Upper lobe of right lung (tissue), 1 donor: Measurements from ENCODE around the gene CAMK2G. TPM values are rescaled to one million over a fixed set of nuclear protein-coding genes. Genes with fewer than 3 reads are reported as not detected.
"Not testable (repeated sequence)": the region's sequence is repeated elsewhere in the genome, so short reads cannot be mapped to it uniquely, and the experiment has no call there.

Source experiments
- ATAC-seq: fragments of 200-7000 bp; cut with Tn5 transposase; one replicate; pipeline ENCODE4 v1.9.1; 2020; ENCODE audit warnings: mild to moderate bottlenecking, moderate library complexity
- DNase-seq: peaks from one replicate; pipeline ENCODE4 v3.0.0-alpha.2; 2020
- H3K27ac ChIP-seq: fragments of 200-600 bp; one replicate; pipeline ENCODE4 v1.8.0; 2022
- H3K27me3 ChIP-seq: fragments of 200-600 bp; one replicate; pipeline ENCODE4 v1.8.0; 2022; ENCODE audit warnings: mild to moderate bottlenecking
- H3K36me3 ChIP-seq: fragments of 200-600 bp; one replicate; pipeline ENCODE4 v1.8.0; 2022
- H3K4me1 ChIP-seq: fragments of 200-600 bp; one replicate; pipeline ENCODE4 v1.8.0; 2022
- H3K4me3 ChIP-seq: fragments of 200-600 bp; one replicate; pipeline ENCODE4 v1.8.0; 2022; ENCODE audit warnings: mild to moderate bottlenecking
- H3K9me3 ChIP-seq: fragments of 200-600 bp; one replicate; pipeline ENCODE4 v1.8.0; 2022
- CTCF ChIP-seq: fragments of 200-600 bp; IDR thresholded peaks from one replicate; pipeline ENCODE4 v1.8.0; 2022; ENCODE audit warnings: antibody characterized with exemption
- intact Hi-C: fragments of 100-400 bp; cut with DNase I; formaldehyde crosslinking; loops from one replicate; pipeline ENCODE4 v1.11.0; 2022
- total RNA-seq: library from RNA; stranded (reverse); fragmentation: NEBNext Ultra II Directional; extraction: Animal tissue kit (Norgen Biotek cat#: 25700); gene quantifications from one replicate; pipeline ENCODE4 v1.2.1, GENCODE V29; 2021
- donor health status: DM: no; HTN: yes; CAD: no; lungs with severe emphysema.

CAMK2G gene
- total RNA-seq, 1 donor from 2014 or later: 36.2 TPM

GRCh38 chr10:73793456-73793855 is 80.9 kb downstream of the CAMK2G start:
- TF ChIP-seq CTCF: no peak
- ATAC-seq (no peak), DNase-seq (peak; percentile 27)
- intact Hi-C loops: no loop called here
- Histone ChIP-seq H3K36me3 (peaks cover 96% of the 10 kb centered on the region), H3K27me3 (no peaks in the 10 kb centered on the region), H3K9me3 (no peaks in the 10 kb centered on the region), H3K4me1 (no peaks in the 10 kb centered on the region), H3K4me3 (no peak overlapping the region), H3K27ac (no peak overlapping the region)

DNA sequence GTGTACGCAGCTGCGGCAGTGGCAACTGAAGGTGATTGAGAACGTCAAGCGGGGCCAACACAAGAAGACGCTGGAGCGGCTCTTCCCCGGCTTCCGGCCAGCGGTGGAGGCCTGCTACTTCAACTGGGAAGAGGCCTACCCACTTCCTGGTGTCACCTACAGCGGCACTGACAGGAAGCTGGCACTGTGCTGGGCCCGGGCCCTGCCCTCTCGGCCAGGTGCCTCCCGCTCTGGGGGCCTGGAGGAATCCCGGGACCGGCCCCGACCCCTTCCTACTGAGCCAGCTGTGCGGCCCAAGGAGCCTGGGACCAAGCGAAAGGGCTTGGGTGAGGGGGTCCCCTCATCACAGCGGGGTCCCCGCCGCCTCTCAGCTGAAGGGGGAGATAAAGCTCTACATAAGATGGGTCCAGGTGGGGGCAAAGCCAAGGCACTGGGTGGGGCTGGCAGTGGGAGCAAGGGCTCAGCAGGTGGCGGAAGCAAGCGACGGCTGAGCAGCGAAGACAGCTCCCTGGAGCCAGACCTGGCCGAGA is 82.4 kb downstream of the CAMK2G start:
- intact Hi-C loops: no loop called here

GRCh38 chr10:73790886-73791625 is 83.3 kb downstream of the CAMK2G start:
- H3K9me3 ChIP-seq: no peaks in the 10 kb centered on the region
- no peak overlapping the region for H3K27ac ChIP-seq
- DNase-seq (no peak), ATAC-seq (no peak)
- no peak overlapping the region for H3K4me3 ChIP-seq
- H3K27me3 ChIP-seq: no peaks in the 10 kb centered on the region
- peaks cover 18% of the 10 kb centered on the region for H3K4me1 ChIP-seq
- H3K36me3 ChIP-seq: peaks cover 72% of the 10 kb centered on the region
- intact Hi-C loops: no loop called here
- TF ChIP-seq CTCF: no peak

More for the DNA sequence above, 82.4 kb downstream of the CAMK2G start:
- Histone ChIP-seq H3K27ac (no peak overlapping the region), H3K4me1 (peaks cover 11% of the 10 kb centered on the region), H3K4me3 (no peak overlapping the region), H3K9me3 (no peaks in the 10 kb centered on the region), H3K27me3 (no peaks in the 10 kb centered on the region), H3K36me3 (peaks cover 81% of the 10 kb centered on the region)
- ATAC-seq (no peak), DNase-seq (no peak)
- TF ChIP-seq CTCF: no peak

GRCh38 chr10:73789659-73790055 is 84.7 kb downstream of the CAMK2G start:
- DNase-seq (no peak), ATAC-seq (no peak)
- no peaks in the 10 kb centered on the region for H3K27me3 ChIP-seq
- peaks cover 22% of the 10 kb centered on the region for H3K4me1 ChIP-seq
- TF ChIP-seq CTCF: no peak
- H3K36me3 ChIP-seq: peaks cover 58% of the 10 kb centered on the region
- H3K4me3 ChIP-seq: no peak overlapping the region
- H3K27ac ChIP-seq: no peak overlapping the region
- H3K9me3 ChIP-seq: no peaks in the 10 kb centered on the region
- intact Hi-C loops: no loop called here

DNA sequence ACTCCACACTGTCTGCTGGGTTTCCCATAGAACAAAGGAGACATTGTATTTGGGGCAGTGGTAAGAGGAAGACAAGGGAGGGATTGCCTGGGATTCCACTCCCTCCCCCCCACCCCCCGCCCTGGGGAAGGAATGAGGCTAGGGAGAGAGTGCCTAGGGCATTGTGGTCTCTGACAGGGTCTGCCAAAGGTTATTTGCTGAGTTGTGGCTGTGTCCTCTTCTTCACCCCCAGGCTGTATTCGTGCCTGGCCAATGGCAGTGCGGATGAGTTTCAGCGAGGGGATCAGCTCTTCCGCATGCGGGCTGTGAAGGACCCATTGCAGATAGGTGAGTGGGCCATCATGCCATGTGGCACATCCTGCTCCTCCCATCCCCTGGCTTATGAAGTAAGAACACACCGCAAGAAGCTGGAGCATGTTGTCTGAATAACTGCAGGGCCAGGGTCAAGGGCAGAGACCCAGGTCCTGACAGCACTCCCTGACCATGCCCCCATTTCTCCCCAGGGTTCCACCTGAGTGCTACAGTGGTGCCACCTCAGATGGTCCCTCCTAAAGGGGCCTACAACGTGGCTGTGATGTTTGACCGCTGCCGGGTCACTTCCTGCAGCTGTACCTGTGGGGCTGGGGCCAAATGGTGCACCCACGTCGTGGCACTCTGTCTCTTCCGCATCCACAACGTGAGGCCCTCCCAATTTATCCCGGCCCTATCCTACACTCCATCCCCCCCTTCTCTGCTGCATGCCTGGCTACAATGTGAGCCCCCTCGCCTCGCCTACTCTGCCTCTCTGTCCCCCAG is 85.3 kb downstream of the CAMK2G start:
- Histone ChIP-seq H3K27ac (no peak overlapping the region), H3K4me3 (no peak overlapping the region), H3K4me1 (peaks cover 24% of the 10 kb centered on the region), H3K9me3 (no peaks in the 10 kb centered on the region), H3K27me3 (no peaks in the 10 kb centered on the region), H3K36me3 (peaks cover 52% of the 10 kb centered on the region)
- intact Hi-C loops: no loop called here
- no peak for TF ChIP-seq CTCF
- ATAC-seq (no peak), DNase-seq (no peak)

DNA sequence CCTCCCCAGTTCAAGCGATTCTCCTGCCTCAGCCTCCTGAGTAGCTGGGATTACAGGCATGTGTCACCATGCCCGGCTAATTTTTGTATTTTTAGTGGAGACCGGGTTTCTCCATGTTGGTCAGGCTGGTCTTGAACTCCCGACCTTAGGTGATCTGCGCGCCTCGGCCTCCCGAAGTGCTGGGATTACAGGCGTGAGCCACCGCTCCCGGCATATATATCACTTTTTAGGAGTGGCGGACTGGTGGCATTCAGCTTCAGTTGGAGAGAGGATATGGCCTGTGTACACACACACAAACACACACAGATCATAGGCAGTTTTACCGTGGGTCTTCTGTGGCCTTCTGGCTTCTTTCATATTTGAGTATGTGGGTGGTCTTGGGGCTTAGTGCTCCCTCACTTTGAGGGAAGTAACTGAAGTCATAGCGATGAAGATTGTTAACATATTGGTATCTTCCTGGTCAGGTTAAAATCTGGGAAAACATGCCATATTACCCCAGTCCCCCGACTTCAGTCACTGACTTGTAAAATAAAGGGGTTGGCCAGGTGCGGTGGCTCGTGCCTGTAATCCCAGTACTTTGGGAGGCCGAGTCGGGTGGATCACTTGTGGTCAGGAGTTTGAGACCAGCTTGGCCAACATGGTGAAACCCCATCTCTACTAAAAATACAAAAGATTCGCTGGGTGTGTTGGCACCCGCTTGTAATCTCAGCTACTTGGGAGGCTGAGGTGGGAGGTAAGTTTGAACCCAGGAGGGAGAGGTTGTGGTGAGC is 87.1 kb downstream of the CAMK2G start:
- H3K27ac ChIP-seq, intact Hi-C loops, H3K9me3 ChIP-seq, DNase-seq, H3K27me3 ChIP-seq, ATAC-seq: not testable (repeated sequence)
- peaks cover 34% of the 10 kb centered on the region for H3K36me3 ChIP-seq
- peaks cover 33% of the 10 kb centered on the region for H3K4me1 ChIP-seq
- H3K4me3 ChIP-seq: peak overlapping the region; percentile 86
